ENCODE results near the gene ZNF584.

DNA sequence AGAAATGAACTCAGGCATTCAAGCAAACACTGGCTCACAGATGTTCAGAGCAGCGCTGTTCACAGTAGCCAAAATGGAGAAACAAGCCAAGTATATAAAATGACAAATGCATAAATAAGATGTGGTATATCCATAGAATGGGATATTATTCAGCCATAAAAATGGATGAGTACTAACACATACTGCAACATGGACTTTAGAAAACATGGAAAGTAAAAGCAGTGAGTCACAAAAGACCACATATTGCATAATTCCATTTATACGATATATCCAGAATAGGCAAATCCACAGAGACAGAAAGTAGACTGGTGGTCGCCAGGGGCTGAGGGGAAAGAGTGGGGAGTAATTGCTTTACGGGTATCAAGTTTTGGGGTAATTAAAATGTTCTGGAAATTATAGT is 34.2 kb upstream of the ZNF584 start:
- TF ChIP-seq, protein P1, sequence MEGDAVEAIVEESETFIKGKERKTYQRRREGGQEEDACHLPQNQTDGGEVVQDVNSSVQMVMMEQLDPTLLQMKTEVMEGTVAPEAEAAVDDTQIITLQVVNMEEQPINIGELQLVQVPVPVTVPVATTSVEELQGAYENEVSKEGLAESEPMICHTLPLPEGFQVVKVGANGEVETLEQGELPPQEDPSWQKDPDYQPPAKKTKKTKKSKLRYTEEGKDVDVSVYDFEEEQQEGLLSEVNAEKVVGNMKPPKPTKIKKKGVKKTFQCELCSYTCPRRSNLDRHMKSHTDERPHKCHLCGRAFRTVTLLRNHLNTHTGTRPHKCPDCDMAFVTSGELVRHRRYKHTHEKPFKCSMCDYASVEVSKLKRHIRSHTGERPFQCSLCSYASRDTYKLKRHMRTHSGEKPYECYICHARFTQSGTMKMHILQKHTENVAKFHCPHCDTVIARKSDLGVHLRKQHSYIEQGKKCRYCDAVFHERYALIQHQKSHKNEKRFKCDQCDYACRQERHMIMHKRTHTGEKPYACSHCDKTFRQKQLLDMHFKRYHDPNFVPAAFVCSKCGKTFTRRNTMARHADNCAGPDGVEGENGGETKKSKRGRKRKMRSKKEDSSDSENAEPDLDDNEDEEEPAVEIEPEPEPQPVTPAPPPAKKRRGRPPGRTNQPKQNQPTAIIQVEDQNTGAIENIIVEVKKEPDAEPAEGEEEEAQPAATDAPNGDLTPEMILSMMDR (IDR thresholded peaks at IDR 0.05; ENCODE audit: borderline replicate concordance, extremely low read depth, low read length, poor library complexity, severe bottlenecking): no peak
- no peak for TF ChIP-seq EZH2 (IDR thresholded peaks at IDR 0.05; ENCODE audit: borderline replicate concordance, low read depth, low read length, severe bottlenecking)

All from DND-41 (cell line).